ENCODE results near the gene UBA6.

DNA sequence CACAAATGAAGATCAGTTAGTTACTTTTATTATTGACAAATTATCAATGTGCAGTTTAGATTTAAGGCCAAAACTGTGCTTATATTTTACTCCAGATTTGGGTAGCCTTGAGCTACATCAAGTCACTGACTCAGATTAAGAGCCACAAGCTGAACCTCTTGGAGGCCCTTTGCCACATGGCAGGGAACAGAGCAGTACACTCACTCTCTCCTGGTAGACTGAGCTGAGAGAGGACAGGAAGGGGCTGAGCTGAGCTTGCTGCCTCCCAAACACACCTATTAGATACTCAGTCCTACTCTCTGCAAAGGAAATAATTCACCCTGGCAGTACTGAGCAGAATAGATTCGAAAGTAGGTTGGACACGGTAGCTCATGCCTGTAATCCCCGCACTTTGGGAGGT lies 134.6 kb downstream of the UBA6 start:
- TF ChIP-seq, protein P1, sequence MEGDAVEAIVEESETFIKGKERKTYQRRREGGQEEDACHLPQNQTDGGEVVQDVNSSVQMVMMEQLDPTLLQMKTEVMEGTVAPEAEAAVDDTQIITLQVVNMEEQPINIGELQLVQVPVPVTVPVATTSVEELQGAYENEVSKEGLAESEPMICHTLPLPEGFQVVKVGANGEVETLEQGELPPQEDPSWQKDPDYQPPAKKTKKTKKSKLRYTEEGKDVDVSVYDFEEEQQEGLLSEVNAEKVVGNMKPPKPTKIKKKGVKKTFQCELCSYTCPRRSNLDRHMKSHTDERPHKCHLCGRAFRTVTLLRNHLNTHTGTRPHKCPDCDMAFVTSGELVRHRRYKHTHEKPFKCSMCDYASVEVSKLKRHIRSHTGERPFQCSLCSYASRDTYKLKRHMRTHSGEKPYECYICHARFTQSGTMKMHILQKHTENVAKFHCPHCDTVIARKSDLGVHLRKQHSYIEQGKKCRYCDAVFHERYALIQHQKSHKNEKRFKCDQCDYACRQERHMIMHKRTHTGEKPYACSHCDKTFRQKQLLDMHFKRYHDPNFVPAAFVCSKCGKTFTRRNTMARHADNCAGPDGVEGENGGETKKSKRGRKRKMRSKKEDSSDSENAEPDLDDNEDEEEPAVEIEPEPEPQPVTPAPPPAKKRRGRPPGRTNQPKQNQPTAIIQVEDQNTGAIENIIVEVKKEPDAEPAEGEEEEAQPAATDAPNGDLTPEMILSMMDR (IDR thresholded peaks at IDR 0.05; ENCODE audit: insufficient read depth, low read depth, low read length) = no peak
- no peak for TF ChIP-seq EZH2 (IDR thresholded peaks at IDR 0.05; ENCODE audit: insufficient read depth, low read length)

Data from astrocyte (in vitro differentiated cells and primary cell).